ENCODE data around the gene RAB6B. TPM values are rescaled to one million over a fixed set of nuclear protein-coding genes. Genes with fewer than 3 reads are reported as not detected.

RAB6B gene
- 1 to 10 TPM; 1.7 to 2.0 TPM for total RNA-seq

DNA sequence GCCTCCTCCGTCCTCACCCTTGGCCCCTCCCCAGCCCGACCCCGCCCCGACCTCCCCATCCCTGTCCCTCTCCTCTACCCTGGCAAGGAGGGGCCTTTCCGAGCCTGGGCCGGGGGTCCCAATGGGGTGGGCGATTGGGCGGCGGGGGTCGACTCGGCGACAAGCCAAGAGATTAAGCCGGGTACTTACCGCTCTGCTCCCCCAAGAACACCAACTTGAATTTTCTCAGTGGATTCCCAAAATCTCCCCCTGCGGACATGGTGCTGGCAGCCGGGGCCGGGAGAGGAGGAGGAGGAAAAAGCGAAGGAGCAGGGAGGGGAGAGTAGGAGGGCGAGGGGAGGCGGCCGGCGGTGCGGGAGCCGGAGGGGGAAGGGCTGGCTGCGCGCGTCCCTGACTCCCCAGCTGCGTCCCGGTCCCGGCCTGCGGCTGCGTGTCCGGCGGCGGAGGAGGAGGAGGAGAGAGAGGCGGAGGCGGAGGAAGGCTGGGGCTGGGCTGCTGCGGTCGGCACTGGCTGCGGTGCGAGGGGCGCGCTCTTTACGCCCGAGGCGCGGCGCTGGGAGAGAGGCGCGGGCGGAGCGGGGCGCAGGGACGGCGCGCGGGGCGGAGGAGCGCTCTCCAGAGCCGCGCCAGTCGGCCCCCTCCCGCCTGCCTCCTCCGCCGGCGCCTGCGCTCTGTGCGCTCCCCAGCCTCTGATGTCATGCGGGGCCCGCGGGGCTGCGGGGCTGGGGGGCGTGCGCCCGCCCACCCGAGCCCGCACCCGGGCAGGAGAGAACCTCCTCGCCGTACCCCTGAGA lies at the start of gene RAB6B:
Gene RAB6B, minus strand, starts transcription at position 675 of the 794 bp plus-strand sequence. Its CDS starts 416 bp downstream, at position 259.
- Mint-ChIP-seq H3K27ac (no peak within 1 kb of the TSS), H3K27me3 (peaks cover 35% of the 10 kb centered on the region), H3K9me3 (no peaks in the 10 kb centered on the region), H3K36me3 (ENCODE audit: low read depth) (no peaks in the 10 kb centered on the region), H3K4me1 (ENCODE audit: low read depth) (peaks cover 2% of the 10 kb centered on the region), H3K4me3 (peak within 1 kb of the TSS; percentile 58)
- ATAC-seq: peak; percentile 90
- peak; percentile 30 for DNase-seq
- intact Hi-C loops (cut with micrococcal nuclease): no loop called here
- ChIA-PET CTCF (no interaction called here), POLR2A (no interaction called here)
- TF ChIP-seq, protein P1, sequence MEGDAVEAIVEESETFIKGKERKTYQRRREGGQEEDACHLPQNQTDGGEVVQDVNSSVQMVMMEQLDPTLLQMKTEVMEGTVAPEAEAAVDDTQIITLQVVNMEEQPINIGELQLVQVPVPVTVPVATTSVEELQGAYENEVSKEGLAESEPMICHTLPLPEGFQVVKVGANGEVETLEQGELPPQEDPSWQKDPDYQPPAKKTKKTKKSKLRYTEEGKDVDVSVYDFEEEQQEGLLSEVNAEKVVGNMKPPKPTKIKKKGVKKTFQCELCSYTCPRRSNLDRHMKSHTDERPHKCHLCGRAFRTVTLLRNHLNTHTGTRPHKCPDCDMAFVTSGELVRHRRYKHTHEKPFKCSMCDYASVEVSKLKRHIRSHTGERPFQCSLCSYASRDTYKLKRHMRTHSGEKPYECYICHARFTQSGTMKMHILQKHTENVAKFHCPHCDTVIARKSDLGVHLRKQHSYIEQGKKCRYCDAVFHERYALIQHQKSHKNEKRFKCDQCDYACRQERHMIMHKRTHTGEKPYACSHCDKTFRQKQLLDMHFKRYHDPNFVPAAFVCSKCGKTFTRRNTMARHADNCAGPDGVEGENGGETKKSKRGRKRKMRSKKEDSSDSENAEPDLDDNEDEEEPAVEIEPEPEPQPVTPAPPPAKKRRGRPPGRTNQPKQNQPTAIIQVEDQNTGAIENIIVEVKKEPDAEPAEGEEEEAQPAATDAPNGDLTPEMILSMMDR (IDR thresholded peaks at IDR 0.05): no peak

DNA sequence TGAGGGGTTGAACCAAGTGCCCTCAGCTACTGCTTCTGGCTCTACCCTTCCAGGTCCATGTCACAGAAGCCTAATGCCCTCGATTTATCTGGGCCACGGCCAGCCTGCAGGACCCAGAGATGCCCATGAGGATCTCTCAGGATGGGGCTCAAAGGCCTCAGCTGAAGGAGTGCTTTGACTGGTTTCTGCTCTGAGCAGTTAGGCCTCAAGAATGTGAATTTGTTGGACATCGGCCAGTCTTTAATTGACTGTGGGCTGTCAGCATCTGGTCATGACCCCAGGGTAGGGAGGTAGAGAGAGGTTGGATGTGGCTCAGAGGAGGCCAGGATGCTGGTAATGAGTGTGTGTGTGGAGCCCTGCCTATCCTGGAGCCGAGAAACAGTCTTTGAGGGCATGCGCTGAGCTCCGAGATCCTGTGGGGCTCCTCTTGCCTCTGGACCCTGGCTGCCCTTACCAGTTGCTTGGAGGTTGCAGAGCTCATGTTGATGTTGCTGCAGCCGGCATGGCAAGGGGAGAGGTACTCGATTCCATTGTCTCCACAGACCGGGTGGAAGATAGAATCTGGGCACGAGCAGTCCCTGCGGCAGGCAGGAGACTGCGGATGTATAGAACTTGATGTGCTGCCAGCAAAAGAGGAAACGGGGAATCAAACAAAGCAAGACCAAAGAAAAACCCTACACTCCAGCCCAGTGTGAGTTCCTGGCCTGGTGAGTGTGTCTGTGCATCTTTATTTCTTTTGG lies 49.1 kb upstream of the RAB6B start:
- Mint-ChIP-seq H3K4me3 (no peak overlapping the region), H3K36me3 (ENCODE audit: low read depth) (no peaks in the 10 kb centered on the region), H3K9me3 (no peaks in the 10 kb centered on the region), H3K27me3 (peaks cover 5% of the 10 kb centered on the region), H3K27ac (no peak overlapping the region), H3K4me1 (ENCODE audit: low read depth) (peaks cover 8% of the 10 kb centered on the region)
- intact Hi-C loops (cut with micrococcal nuclease): no loop called here
- CTCF ChIA-PET: interaction anchor here (1.3 kb wide), 1 partner anchor 14 kb away, joined by 3 read pairs; no protein-coding TSS in a partner anchor
- no peak for ATAC-seq
- no peak for DNase-seq
- TF ChIP-seq, protein P1 (IDR thresholded peaks at IDR 0.05): no peak
- POLR2A ChIA-PET: no interaction called here

DNA sequence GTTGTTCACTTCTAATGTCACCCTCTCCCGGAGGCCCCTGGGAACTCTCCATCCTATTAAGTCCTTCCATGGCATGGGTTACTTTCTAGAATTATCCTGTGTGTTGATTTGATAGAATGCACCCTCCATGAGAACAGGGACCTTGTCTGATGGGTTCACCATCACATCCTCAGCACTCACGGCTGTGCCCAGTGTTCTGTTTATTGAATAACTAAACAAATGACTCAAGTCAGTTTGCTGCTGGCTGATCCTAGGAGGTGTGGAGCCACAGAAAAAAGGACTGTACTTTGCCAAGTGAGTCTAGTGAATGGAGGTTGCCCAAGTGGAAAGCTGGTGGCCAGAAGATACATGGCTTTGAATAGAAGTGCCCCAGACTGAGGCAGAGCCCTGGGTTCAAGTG lies 48.5 kb upstream of the RAB6B start:
- H3K4me3 Mint-ChIP-seq: no peak overlapping the region
- TF ChIP-seq, protein P1 (IDR thresholded peaks at IDR 0.05): no peak
- POLR2A ChIA-PET: no interaction called here
- H3K27me3 Mint-ChIP-seq: peaks cover 5% of the 10 kb centered on the region
- intact Hi-C loops (cut with micrococcal nuclease): no loop called here
- no peak overlapping the region for H3K27ac Mint-ChIP-seq
- CTCF ChIA-PET: no interaction called here
- peaks cover 8% of the 10 kb centered on the region for H3K4me1 Mint-ChIP-seq (ENCODE audit: low read depth)
- H3K36me3 Mint-ChIP-seq (ENCODE audit: low read depth): no peaks in the 10 kb centered on the region
- DNase-seq (no peak), ATAC-seq (no peak)
- no peaks in the 10 kb centered on the region for H3K9me3 Mint-ChIP-seq

DNA sequence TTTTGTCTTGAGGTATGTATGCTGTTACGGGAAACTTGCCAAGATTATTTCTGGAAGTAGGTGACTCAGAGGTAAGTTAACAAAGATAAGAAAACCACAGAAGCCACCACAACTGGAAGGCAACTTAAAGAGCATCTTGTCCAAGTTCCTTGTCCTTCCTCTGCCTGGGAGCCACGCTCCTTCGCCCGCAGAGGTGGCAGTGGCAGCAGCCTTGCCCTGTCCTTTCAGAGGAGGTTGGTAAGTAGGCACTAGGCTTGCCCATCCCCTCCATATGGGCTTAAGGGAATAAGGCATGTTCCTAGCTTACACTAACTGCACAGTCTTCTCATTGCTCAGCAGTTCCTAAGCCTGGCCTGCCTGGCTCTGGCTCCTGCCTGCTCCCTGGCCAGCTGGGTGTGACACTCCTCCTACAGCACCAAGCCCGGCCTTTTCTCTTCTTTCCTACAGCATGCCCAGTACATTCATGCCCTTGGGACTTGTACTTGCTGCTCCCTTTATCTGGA lies 48.0 kb upstream of the RAB6B start:
- ATAC-seq: no peak
- no peak overlapping the region for H3K4me3 Mint-ChIP-seq
- DNase-seq: no peak
- H3K9me3 Mint-ChIP-seq: no peaks in the 10 kb centered on the region
- ChIA-PET CTCF (no interaction called here), POLR2A (no interaction called here)
- TF ChIP-seq, protein P1 (IDR thresholded peaks at IDR 0.05): no peak
- no peaks in the 10 kb centered on the region for H3K36me3 Mint-ChIP-seq (ENCODE audit: low read depth)
- no peak overlapping the region for H3K27ac Mint-ChIP-seq
- intact Hi-C loops (cut with micrococcal nuclease): no loop called here
- peaks cover 8% of the 10 kb centered on the region for H3K4me1 Mint-ChIP-seq (ENCODE audit: low read depth)
- H3K27me3 Mint-ChIP-seq: peaks cover 5% of the 10 kb centered on the region

DNA sequence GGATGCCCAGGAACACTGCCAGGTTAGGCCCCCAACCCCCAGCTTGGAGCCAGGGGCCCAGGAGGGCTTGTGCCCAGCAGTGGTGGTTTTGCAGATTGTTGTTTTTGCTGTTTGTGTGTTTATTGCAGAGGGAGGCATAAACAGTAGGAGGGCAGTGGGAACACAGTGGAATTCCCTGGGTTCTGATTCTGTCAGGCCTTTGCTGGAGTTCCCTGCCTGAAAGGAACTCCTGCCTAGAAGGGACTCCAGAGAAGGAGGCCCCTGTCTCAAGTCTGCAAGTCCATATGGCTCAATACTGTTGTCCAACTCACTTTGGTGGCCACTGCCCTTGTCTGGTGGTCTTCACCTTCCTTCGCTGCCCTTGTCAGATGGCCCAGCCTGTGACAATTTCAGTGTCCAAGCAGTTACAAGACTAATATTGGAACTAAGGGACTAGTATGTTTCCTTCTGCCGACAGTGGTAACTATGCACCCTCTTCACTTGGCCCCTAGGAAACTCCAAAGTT lies 47.4 kb upstream of the RAB6B start:
- TF ChIP-seq, protein P1 (IDR thresholded peaks at IDR 0.05): no peak
- ChIA-PET POLR2A (no interaction called here), CTCF (no interaction called here)
- intact Hi-C loops (cut with micrococcal nuclease): no loop called here
- Mint-ChIP-seq H3K9me3 (no peaks in the 10 kb centered on the region), H3K4me3 (no peak overlapping the region), H3K27me3 (peaks cover 5% of the 10 kb centered on the region), H3K36me3 (ENCODE audit: low read depth) (no peaks in the 10 kb centered on the region), H3K27ac (no peak overlapping the region), H3K4me1 (ENCODE audit: low read depth) (peaks cover 8% of the 10 kb centered on the region)
- ATAC-seq (no peak), DNase-seq (no peak)

Measured in activated CD8-positive, alpha-beta T cell treated with anti-CD3 and anti-CD28 coated beads for 36 hours (primary cell).